ENCODE results near the gene UBE2K.
"Not testable (repeated sequence)": the region's sequence is repeated elsewhere in the genome, so short reads cannot be mapped to it uniquely, and the experiment has no call there.

Gene UBE2K

DNA sequence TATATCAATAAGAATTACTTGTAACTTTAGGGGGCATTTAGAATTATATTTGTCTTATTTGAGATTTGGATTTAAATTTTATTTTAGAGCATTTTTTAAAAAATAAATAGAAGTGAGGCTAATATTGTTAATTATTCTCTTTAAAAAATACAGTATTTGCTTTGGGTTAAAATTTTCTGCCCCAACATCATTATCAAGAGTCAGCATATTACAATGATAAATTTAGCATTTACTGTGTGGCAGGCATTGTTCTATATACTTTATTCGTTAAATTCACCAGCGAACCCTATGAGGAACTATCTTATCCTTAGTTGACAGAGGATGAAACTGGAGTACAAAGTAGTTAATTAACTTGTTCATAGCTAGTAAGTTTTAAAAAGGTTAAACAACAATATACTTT lies 34.0 kb downstream of the UBE2K start:
- no peak for DNase-seq

- peak; percentile 14 for DNase-seq
Measured at GRCh38 chr4:39732728-39733127, 34.8 kb downstream of the UBE2K start.

DNA sequence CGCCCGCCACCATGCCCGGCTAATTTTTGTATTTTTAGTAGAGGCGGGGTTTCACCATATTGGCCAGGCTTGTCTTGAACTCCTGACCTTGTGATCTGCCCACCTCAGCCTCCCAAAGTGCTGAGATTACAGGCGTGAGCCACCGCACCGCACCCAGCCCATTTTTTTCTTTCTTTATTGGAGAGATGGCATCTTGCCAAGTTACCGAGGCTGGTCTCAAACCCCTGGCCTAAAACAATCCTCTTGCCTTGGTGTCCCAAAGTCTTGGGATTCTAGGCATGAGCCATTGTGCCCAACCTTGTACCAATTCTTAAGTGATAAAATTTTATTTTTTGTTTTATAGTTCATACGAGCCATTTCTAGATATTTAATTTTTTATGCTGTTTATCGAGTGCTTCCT lies 41.7 kb downstream of the UBE2K start:
- DNase-seq, result not testable (repeated sequence)

DNA sequence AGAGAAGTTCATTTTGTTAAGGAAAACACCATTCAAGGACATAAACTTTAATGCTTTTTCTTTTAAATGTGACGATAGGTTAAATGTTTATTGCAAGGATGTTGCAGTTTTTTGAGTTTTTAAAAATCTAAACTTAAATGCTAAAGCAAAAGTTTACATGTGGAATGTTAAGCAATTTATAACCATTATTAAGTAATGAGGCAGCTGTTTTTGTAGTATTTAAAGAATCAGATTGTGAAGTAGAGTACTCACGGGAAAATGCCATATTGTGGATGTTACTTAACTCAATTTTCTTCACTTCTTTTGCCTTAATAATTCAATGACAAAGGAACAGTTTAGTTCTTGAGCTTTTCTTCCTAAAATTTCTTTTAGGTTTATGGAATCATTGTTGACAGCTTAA lies 43.5 kb downstream of the UBE2K start:
- no peak for DNase-seq

DNA sequence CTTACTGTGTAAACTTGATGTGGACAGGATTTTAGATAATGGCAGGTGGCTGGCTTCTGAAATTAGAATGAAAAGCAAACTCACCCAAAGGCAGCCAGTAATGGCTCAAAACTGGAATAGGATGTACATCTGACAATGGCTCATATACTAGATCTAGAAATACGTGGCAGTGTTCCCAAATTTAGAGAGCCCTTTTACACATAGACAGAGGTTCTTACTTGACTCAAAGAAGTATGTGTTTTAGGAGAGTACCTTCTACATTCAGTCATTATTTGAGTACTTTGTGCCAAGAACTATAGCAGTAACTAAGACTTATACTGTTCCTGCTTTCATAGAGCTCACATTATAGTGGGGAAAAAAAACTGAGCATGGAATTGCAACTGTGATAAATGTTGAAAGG lies 48.0 kb downstream of the UBE2K start:
- DNase-seq, result no peak

DNA sequence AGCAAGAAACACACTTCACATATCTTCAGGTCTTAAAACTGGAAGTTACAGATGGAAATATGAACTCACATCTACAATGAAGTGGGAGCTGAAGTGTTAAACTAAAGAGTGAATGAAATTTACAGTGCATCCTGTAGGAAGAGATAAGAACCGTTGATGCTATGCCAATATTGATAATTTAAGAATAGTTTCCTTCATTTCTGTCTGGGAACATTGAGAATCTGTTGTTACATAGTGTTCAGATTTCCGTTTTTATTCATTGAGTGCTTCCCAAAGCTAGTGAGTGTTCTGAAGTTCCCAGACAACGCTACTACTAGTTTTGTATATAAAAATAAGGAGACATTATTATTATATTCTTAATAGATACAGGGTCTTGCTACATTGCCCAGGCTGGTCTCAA lies 52.3 kb downstream of the UBE2K start:
- no peak for DNase-seq

DNA sequence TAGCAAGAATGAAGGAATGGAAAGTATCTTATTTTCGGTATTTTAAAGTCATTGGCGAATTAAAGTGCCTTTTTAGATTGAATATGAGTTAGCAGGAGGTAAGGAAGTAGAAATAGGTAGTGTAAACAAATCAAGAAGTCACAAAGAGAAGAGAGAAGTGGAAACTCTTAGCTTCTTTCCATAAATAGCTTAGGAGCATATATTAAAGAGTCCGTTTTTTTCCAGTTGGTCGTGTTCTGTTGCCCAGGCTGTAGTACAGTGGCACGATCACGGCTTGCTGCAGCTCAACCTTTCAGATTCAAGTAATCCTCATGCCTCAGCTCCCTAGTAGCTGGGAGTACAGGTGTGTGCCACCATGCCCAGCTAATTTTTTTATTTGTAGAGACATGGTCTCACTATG lies 56.4 kb downstream of the UBE2K start:
- DNase-seq, result no peak

GRCh38 chr4:39756159-39756558 lies 58.2 kb downstream of the UBE2K start:
- DNase-seq, result no peak

DNA sequence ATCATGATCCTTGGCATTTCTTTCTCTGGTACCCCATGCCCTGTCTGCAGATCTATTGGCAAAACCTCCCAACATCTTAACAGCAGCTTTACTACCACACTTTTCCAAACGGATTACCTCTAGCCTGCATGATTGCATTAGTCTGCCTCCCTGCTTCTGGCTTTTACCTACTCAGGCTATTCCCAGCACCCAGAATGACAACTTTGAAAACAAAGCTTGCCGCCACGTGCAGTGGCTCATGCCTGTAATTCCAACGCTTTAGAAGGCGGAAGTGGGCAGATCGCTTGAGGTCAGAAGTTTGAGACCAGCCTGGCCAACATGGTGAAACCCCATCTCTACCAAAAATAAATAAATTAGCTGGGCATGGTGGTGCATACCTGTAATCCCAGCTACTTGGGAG lies 60.2 kb downstream of the UBE2K start:
- DNase-seq, result no peak

DNA sequence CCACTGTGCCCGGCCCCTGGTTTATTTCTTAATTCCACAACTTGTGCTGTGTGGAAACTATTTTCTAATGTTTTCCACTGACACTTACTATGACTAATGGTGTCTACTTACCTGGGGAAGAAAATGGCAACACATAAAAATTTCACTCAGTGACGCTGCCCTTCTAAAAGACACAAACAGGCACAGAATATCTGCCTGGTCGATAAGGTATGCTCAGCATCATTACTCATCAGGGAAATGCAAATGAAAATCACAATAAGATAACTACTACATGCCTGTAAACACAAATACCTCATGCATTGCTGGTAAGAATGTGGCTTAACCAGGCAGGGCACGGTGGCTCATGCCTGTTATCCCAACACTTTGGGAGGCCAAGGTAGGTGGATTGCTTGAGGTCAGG lies 61.6 kb downstream of the UBE2K start:
- DNase-seq, result no peak

GRCh38 chr4:39761005-39761667 lies 63.2 kb downstream of the UBE2K start:
- DNase-seq, result no peak

GRCh38 chr4:39763714-39764572 lies 66.0 kb downstream of the UBE2K start:
- no peak for DNase-seq

DNA sequence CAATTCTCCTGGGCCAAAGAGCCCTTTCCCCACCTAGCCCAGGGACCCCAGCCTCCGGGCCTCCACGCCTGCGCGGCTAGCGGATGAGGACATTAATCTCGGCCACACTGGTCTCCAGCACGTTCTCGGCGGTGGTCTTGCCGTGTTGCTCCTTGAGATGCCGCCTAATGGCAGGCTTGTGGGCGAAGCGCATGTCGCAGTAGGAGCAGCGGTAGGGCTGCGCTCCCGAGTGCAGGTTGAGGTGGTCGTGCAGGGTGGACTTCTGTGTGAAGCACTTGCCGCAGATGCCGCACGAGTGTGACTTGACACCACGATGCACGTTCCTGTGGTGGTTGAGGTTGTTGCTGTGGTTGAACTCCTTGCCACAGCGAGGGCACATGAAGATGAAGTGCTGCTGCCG lies 72.1 kb downstream of the UBE2K start:
- no peak for DNase-seq

GRCh38 chr4:39770471-39770870 lies 72.5 kb downstream of the UBE2K start:
- DNase-seq, result no peak

DNA sequence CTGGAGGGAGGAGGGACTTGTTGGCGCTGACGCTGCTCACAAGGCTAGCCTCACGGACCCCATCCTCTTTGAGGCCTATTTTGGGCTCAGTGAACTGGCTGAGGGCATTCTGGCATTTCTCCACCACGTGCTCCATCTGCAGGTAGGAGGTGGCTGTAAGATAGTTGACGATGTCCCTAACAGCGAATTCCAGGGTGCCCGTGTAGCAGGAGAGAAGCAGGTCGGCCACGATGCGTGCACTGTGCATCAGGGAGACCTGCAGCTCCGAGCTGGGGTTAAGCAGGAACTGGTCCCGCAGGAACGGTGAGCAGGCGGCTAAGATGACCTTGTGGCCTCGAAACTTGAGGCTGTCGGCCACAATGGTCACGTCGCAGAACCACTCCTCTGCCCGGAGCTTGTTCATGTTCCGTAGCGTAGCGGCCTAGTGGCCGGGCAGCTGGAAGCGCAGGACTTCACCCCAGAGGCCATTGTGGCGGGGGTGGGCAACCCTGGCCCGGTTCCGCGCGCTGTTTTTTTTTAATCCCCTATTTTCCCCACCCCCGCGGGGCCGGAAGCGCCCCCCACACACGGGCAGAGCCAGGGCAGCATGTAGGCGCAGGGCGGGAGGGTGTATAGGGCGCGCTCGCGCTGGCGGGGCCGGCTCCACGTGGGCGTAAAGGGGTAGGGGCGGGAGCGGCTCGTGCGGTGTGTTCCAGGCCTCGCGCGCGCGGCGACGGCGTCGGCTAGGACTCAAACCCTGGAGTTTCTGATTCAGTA lies 73.2 kb downstream of the UBE2K start:
- no peak for DNase-seq

DNA sequence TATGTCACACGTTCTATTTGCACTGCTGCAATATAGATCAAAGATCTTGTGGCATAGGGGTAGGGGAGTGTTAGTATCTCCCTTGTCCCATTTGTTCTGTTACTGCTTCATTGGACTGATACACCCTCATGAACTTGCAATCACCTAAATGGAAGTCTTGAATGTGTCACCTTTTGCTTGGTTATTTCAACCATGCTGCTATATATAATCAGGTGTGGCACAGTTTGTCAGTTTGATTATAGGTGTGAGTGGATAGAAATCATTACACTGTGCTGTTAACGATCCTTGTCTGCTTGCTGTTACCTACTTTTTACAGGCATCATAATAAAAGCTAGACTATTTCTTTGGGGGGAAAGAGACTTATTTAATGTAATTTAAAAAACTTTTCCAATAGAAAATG lies 84.1 kb downstream of the UBE2K start:
- DNase-seq, result not testable (repeated sequence)

GRCh38 chr4:39785083-39785482 lies 87.1 kb downstream of the UBE2K start:
- DNase-seq, result no peak

- DNase-seq, result no peak
Measured at GRCh38 chr4:39786838-39787237, 88.9 kb downstream of the UBE2K start.

- no peak for DNase-seq
Measured at GRCh38 chr4:39792128-39792527, 94.2 kb downstream of the UBE2K start.

- DNase-seq, result no peak
Measured at GRCh38 chr4:39792529-39792928, 94.6 kb downstream of the UBE2K start.

- not testable (repeated sequence) for DNase-seq
Measured at GRCh38 chr4:39792976-39793375, 95.0 kb downstream of the UBE2K start.

DNA sequence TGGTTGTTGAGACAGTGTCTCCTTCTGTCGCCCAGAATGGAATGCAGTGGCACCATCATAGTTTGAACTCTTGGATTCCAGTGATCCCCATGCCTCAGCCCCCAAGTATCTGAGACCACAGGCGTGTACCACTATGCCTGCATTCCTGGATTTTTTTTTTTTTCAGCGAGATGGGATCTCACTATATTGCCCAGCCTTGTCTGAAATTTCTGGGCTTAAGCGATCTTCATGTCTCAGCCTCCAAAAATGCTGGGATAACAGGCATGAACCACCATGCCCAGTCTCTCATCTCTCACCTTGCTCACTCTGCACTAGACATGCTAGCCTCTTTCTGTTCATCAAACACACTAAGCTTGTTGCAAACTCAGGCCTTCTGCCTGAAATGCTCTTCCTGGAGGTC lies 104.1 kb downstream of the UBE2K start:
- no peak for DNase-seq

- DNase-seq, result no peak
Measured at GRCh38 chr4:39808231-39808749, 110.4 kb downstream of the UBE2K start.

DNA sequence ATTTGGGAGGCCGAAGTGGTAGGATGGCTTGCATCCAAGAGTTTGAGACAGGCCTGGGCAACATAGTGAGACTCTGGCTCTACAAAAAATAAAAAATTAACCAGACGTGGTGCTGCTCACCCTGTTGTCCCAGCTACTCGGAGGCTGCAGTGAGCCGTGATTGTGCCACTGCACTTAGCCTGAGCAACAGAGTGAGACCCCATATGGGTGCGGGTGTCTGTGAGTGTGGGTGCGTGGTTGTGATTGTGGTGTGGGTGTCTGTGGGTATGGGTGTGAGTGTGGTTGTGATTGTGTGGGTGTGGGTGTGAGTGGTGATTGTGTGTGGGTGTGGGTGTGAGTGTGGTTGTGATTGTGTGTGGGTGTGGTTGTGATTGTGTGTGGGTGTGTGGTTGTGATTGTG lies 114.6 kb downstream of the UBE2K start:
- no peak for DNase-seq
